ENCODE results near the gene DRAM2. TPM values are rescaled to one million over a fixed set of nuclear protein-coding genes. Genes with fewer than 3 reads are reported as not detected.

DRAM2 gene
- total and polyA plus RNA-seq, 2 of the 4 experiments (the other 2 are of a cell fraction): 31.4 to 66.3 TPM

DNA sequence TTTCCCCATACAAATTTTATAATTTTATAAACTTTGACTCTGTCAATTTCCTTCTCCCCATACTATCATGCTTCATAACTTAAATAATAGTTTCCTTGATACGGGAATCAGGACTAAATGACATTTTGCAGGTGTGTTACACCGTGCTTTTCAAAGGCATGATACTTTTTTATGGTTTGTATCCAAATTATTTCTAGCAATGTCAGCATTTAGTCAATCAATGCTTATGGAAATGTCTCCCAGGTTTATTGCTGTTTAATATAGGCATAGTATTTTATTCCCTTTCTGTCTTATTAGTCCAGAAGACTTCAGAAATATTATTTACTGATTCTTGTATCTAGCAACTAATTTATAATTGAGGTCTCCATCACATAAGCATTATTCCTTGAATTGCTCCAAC, 23.4 kb downstream of the DRAM2 start:
- POLR2A ChIA-PET (ENCODE audit: unreplicated experiment): no interaction called here

More for the DNA sequence above, 23.4 kb downstream of the DRAM2 start:
- H3K9me3 ChIP-seq (ENCODE audit: control insufficient read depth, insufficient read depth, low read length): no peaks in the 10 kb centered on the region
- H4K5ac ChIP-seq (ENCODE audit: low read depth, low read length): no peak overlapping the region
- H2AFZ ChIP-seq (replicated peaks; ENCODE audit: low read length, poor library complexity): no peak overlapping the region
- H4K91ac ChIP-seq (ENCODE audit: insufficient read depth, low read depth, low read length): no peak overlapping the region
- H3K4me2 ChIP-seq (ENCODE audit: low read depth, low read length): no peak overlapping the region
- WGBS, 2 experiments (ENCODE audit: extremely low coverage in 2 of 2, insufficient read length in 1 of 2): no CpG with 5 or more reads among the region's 2 CpGs
- DNase-seq: no peak
- no peak for ATAC-seq (ENCODE audit: low read depth)
- in situ Hi-C loops (cut with MboI; ENCODE audit: low sequenced_read_pairs) (no loop called here), dilution Hi-C loops (cut with HindIII; ENCODE audit: low sequenced_read_pairs, unreplicated experiment) (no loop called here), intact Hi-C loops (cut with micrococcal nuclease) (no loop called here)
- no peak overlapping the region for H2BK15ac ChIP-seq (ENCODE audit: low read depth, low read length)
- H3K27ac ChIP-seq (ENCODE audit: insufficient read depth, low read length): no peak overlapping the region
- TF ChIP-seq MAFK (IDR thresholded peaks at IDR 0.05; ENCODE audit: low read depth, low read length) (peak; percentile 87), USF2 (IDR thresholded peaks at IDR 0.05; ENCODE audit: low read depth, low read length) (no peak), CEBPB (IDR thresholded peaks at IDR 0.05; ENCODE audit: low read depth, low read length) (no peak), RFX5 (IDR thresholded peaks at IDR 0.05; ENCODE audit: low read depth, low read length) (no peak)
- no peak overlapping the region for H3K4ac ChIP-seq (ENCODE audit: low read depth, low read length)
- peaks cover 2% of the 10 kb centered on the region; the same call in 1 of the 2 replicates for H3K4me1 ChIP-seq (ENCODE audit: control insufficient read depth, insufficient read depth, low read length)
- no peak overlapping the region for H2AK5ac ChIP-seq (ENCODE audit: low read depth, low read length)
- H3K9ac ChIP-seq (ENCODE audit: low read depth, low read length): no peak overlapping the region
- no peaks in the 10 kb centered on the region for H3K9me1 ChIP-seq (ENCODE audit: insufficient read depth, low read length)
- no peak overlapping the region for H3K14ac ChIP-seq (replicated peaks; ENCODE audit: low read depth, low read length)
- H3K56ac ChIP-seq (ENCODE audit: extremely low read depth, insufficient read depth, low read length): no peak overlapping the region
- H3K4me3 ChIP-seq (ENCODE audit: insufficient read depth, low read depth, low read length): no peak overlapping the region
- H3K79me1 ChIP-seq (ENCODE audit: low read depth in 1 of 2, low read length in 2 of 2): no peaks in the 10 kb centered on the region
- no peak overlapping the region for H2BK5ac ChIP-seq (ENCODE audit: low read depth, low read length, poor library complexity, severe bottlenecking)
- no peak overlapping the region for H4K8ac ChIP-seq (ENCODE audit: low read depth in 2 of 2, low read length in 2 of 2)
- H4K20me1 ChIP-seq (ENCODE audit: insufficient read depth, low read length): no peaks in the 10 kb centered on the region
- H2BK120ac ChIP-seq (ENCODE audit: low read depth, low read length): no peak overlapping the region
- no peaks in the 10 kb centered on the region for H3K27me3 ChIP-seq (ENCODE audit: control insufficient read depth, insufficient read depth, low read length)
- H3K36me3 ChIP-seq (ENCODE audit: control insufficient read depth, insufficient read depth, low read length): 0 out of 2 replicates have a peak, but pooled peaks cover 1% of the 10 kb centered on the region
- no TSS peak for BruUV-seq (replicated peaks)
- CTCF ChIA-PET: interaction anchor here (0.7 kb wide), 1 partner anchor 785 kb away, joined by 3 read pairs; no protein-coding TSS in a partner anchor
- no peak overlapping the region for H2AK9ac ChIP-seq (replicated peaks; ENCODE audit: low read depth, low read length, poor library complexity)
- no peak overlapping the region for H2BK20ac ChIP-seq (ENCODE audit: low read depth, low read length)
- no peak overlapping the region for H3K23ac ChIP-seq (ENCODE audit: low read depth, low read length)
- H3K18ac ChIP-seq (ENCODE audit: low read depth, low read length): no peak overlapping the region
